Keratinocyte (primary cell): ENCODE measurements around the gene EVX2. TPM values are rescaled to one million over a fixed set of nuclear protein-coding genes. Genes with fewer than 3 reads are reported as not detected.

Source experiments
- DNase-seq: peaks from one replicate; pipeline ENCODE4 v3.0.0-alpha.2; 2011; ENCODE audit warnings: low read depth, missing footprints, low spot score
- FAIRE-seq: peaks from 2 replicates; lab custom pipeline; 2011; peaks lifted over from hg19 to GRCh38; lab: Jason Lieb, UNC
- H2AFZ ChIP-seq: 2 replicates; pipeline ENCODE4 v1.6.0; 2012; ENCODE audit warnings: low read length, control low read depth, inconsistent platforms; ENCODE audit not compliant: control insufficient read depth
- H3K27ac ChIP-seq: 2 replicates; pipeline ENCODE4 v1.5.1; 2011; ENCODE audit warnings: low read length; ENCODE audit not compliant: control insufficient read depth, insufficient read depth
- H3K27me3 ChIP-seq: 3 replicates; pipeline ENCODE4 v1.6.0; 2011; ENCODE audit warnings: low read length; ENCODE audit not compliant: control insufficient read depth, insufficient read depth; ENCODE audit errors: extremely low read depth
- H3K36me3 ChIP-seq, 2 experiments: 2 replicates in 1 of 2; 3 replicates in 1 of 2; pipeline ENCODE4 v1.5.1; 2011; ENCODE audit warnings: low read length in 2 of 2, mild to moderate bottlenecking in 1 of 2; ENCODE audit not compliant: control insufficient read depth in 2 of 2, insufficient read depth in 2 of 2; ENCODE audit errors: extremely low read depth in 1 of 2
- H3K4me1 ChIP-seq: 3 replicates; pipeline ENCODE4 v1.5.1; 2011; ENCODE audit warnings: low read length; ENCODE audit not compliant: control insufficient read depth, insufficient read depth; ENCODE audit errors: extremely low read depth
- H3K4me2 ChIP-seq: 3 replicates; pipeline ENCODE4 v1.6.0; 2011; ENCODE audit warnings: low read depth, low read length; ENCODE audit not compliant: control insufficient read depth, insufficient read depth; ENCODE audit errors: extremely low read depth
- H3K4me3 ChIP-seq, 3 experiments: fragments of 200-600 bp in 1 of 3; sonication (generic) in 1 of 3; 2 replicates in 2 of 3; 3 replicates in 1 of 3; pipeline ENCODE4 v1.5.1; 2011 to 2016; ENCODE audit warnings: low read length in 3 of 3, mild to moderate bottlenecking in 3 of 3, control low read depth in 2 of 3, inconsistent platforms in 1 of 3, low read depth in 1 of 3, mixed read lengths in 1 of 3, mixed run types in 1 of 3, moderate library complexity in 1 of 3; ENCODE audit not compliant: control insufficient read depth in 2 of 3, insufficient read depth in 2 of 3; ENCODE audit errors: extremely low read depth in 1 of 3
- H3K79me2 ChIP-seq: 2 replicates; pipeline ENCODE4 v1.6.0; 2012; ENCODE audit warnings: low read length; ENCODE audit not compliant: control insufficient read depth, insufficient read depth
- H3K9ac ChIP-seq: 3 replicates; pipeline ENCODE4 v1.6.0; 2011; ENCODE audit warnings: low read length; ENCODE audit not compliant: control insufficient read depth, insufficient read depth; ENCODE audit errors: extremely low read depth
- H3K9me1 ChIP-seq: 3 replicates; pipeline ENCODE4 v1.6.0; 2011; ENCODE audit warnings: low read length; ENCODE audit not compliant: control insufficient read depth, insufficient read depth; ENCODE audit errors: extremely low read depth
- H3K9me3 ChIP-seq: 2 replicates; pipeline ENCODE4 v1.5.1; 2012; ENCODE audit warnings: low read depth, low read length; ENCODE audit not compliant: control insufficient read depth
- H4K20me1 ChIP-seq: 3 replicates; pipeline ENCODE4 v1.6.0; 2011; ENCODE audit warnings: low read length; ENCODE audit not compliant: control insufficient read depth, insufficient read depth; ENCODE audit errors: extremely low read depth
- CTCF ChIP-seq, 3 experiments: IDR thresholded peaks in 1 of 3; conservative IDR thresholded peaks in 1 of 3; optimal IDR thresholded peaks in 1 of 3; 2 replicates in 2 of 3; 3 replicates in 1 of 3; pipeline versions ENCODE3 to v1.5.1; 2011; ENCODE audit warnings: low read length in 3 of 3, mild to moderate bottlenecking in 3 of 3, moderate library complexity in 2 of 3, control low read depth in 1 of 3, inconsistent platforms in 1 of 3; ENCODE audit not compliant: insufficient read depth in 2 of 3; ENCODE audit errors: extremely low read depth in 1 of 3
- EZH2 ChIP-seq: IDR thresholded peaks from one replicate; pipeline ENCODE4 v1.6.1; 2012; ENCODE audit warnings: inconsistent platforms, mild to moderate bottlenecking, low read length, moderate library complexity
- dilution Hi-C: fragments of 300-500 bp; cut with MboI; formaldehyde crosslinking; loops from one replicate; pipeline ENCODE4 v1.7.0; 2020; ENCODE audit warnings: low sequenced_read_pairs; ENCODE audit not compliant: extremely low pct_ligation_motif_present
- polyA plus RNA-seq, 5 experiments: library from polyadenylated mRNA; depleted of rRNA in 3 of 5; stranded (reverse) in 3 of 5; stranded (forward) in 1 of 5; unstranded in 1 of 5; fragments of >200 nt; gene quantifications; 1 replicate in 1 of 5; 2 replicates in 3 of 5; 3 replicates in 1 of 5; pipeline versions ENCODE4 v1.2.1 to v1.2.3, GENCODE V29; 2011 to 2012; ENCODE audit warnings: missing spikeins in 2 of 5, low read depth in 1 of 5, low replicate concordance in 1 of 5

The EVX2 gene
- polyA plus RNA-seq, 1 donor (not counting 4 experiments of a cell fraction or from before 2014, with no cell fraction given) = not detected

- TF ChIP-seq EZH2 = peak; percentile 76
- no peak for TF ChIP-seq CTCF (optimal IDR thresholded peaks at IDR 0.05 in 1 of 3, IDR thresholded peaks at IDR 0.05 in 1 of 3, conservative IDR thresholded peaks at IDR 0.05 in 1 of 3; ENCODE audit: extremely low read depth in 1 of 3, insufficient read depth in 2 of 3, low read length in 3 of 3)
- Histone ChIP-seq H3K4me2 (no peak overlapping the region), H3K27me3 (peaks cover 93% of the 10 kb centered on the region), H3K4me3 (no peak overlapping the region), H3K4me1 (no peaks in the 10 kb centered on the region), H3K9me1 (no peaks in the 10 kb centered on the region), H3K9me3 (no peaks in the 10 kb centered on the region), H3K27ac (no peak overlapping the region), H3K9ac (no peak overlapping the region), H4K20me1 (no peaks in the 10 kb centered on the region), H3K36me3 (no peaks in the 10 kb centered on the region), H2AFZ (no peak overlapping the region), H3K79me2 (no peaks in the 10 kb centered on the region)
- dilution Hi-C loops = no loop called here
- FAIRE-seq (no peak), DNase-seq (no peak)
Measured at GRCh38 chr2:176123411-176124109, 39.8 kb upstream of the EVX2 start.

GRCh38 chr2:176122683-176123410 is 39.1 kb upstream of the EVX2 start, which contains the start of gene HOXD9:
HOXD9 (plus strand) TSS chr2:176122719; CDS start chr2:176122769, 50 bp downstream.
- Histone ChIP-seq H3K36me3 (no peaks in the 10 kb centered on the region), H4K20me1 (no peaks in the 10 kb centered on the region), H3K27ac (no peak within 1 kb of the TSS), H2AFZ (no peak within 1 kb of the TSS), H3K4me2 (no peak within 1 kb of the TSS), H3K27me3 (peaks cover 93% of the 10 kb centered on the region), H3K4me3 (peak within 1 kb of the TSS in 2 of 3 experiments; percentile 2 to 13), H3K9ac (no peak within 1 kb of the TSS), H3K9me3 (no peaks in the 10 kb centered on the region), H3K4me1 (no peaks in the 10 kb centered on the region), H3K79me2 (no peaks in the 10 kb centered on the region), H3K9me1 (no peaks in the 10 kb centered on the region)
- FAIRE-seq = no peak
- DNase-seq = no peak
- TF ChIP-seq EZH2 (peak; percentile 71), CTCF (optimal IDR thresholded peaks at IDR 0.05 in 1 of 3, IDR thresholded peaks at IDR 0.05 in 1 of 3, conservative IDR thresholded peaks at IDR 0.05 in 1 of 3; ENCODE audit: extremely low read depth in 1 of 3, insufficient read depth in 2 of 3, low read length in 3 of 3) (no peak)
- dilution Hi-C loops = no loop called here
